ENCODE results near the gene MUC6. TPM values are rescaled to one million over a fixed set of nuclear protein-coding genes. Genes with fewer than 3 reads are reported as not detected.

The MUC6 gene
- polyA plus RNA-seq, 3 donors from 2014 or later = not detected

GRCh38 chr11:1031121-1031899 lies 5.2 kb downstream of the MUC6 start:
- Mint-ChIP-seq H3K4me3 (no peak overlapping the region), H3K27ac (no peak overlapping the region), H3K9me3 (no peaks in the 10 kb centered on the region), H3K27me3 (ENCODE audit: low read depth in 3 of 3) (peaks cover 3 to 9% (median 8%) of the 10 kb centered on the region in 3 donors), H3K36me3 (no peaks in the 10 kb centered on the region), H3K4me1 (no peaks in the 10 kb centered on the region)
- no peak for DNase-seq

- no peaks in the 10 kb centered on the region for H3K36me3 Mint-ChIP-seq
- H3K9me3 Mint-ChIP-seq = no peaks in the 10 kb centered on the region
- no peak for DNase-seq
- peaks cover 3 to 9% (median 8%) of the 10 kb centered on the region in 3 donors for H3K27me3 Mint-ChIP-seq (ENCODE audit: low read depth in 3 of 3)
- no peak overlapping the region for H3K27ac Mint-ChIP-seq
- no peaks in the 10 kb centered on the region for H3K4me1 Mint-ChIP-seq
- H3K4me3 Mint-ChIP-seq = no peak overlapping the region
Observed at GRCh38 chr11:1030556-1030955, 6.0 kb downstream of the MUC6 start.

- Mint-ChIP-seq H3K9me3 (no peaks in the 10 kb centered on the region), H3K4me1 (no peaks in the 10 kb centered on the region), H3K4me3 (no peak overlapping the region), H3K27me3 (ENCODE audit: low read depth in 3 of 3) (peaks cover 3 to 9% (median 8%) of the 10 kb centered on the region in 3 donors), H3K27ac (no peak overlapping the region), H3K36me3 (no peaks in the 10 kb centered on the region)
- no peak for DNase-seq
Observed at GRCh38 chr11:1030086-1030485, 6.4 kb downstream of the MUC6 start.

DNA sequence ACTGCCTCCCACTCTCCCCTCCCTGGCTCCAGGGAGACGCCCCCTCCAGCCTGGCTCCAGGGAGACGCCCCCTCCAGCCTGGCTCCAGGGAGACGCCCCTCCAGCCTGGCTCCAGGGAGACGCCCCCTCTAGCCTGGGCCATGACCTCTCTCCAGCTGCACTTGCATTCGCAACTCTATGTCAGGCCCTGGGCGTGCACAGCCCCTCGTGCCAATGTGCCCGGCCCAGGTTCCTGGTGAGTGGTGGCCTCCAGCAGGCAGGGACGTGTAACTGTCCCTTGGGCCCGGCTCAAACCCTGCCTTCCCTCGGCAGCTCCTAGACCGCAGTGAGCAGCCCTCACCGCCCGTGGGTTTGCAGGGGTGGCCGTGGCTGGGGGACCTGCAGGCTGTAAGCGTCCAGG lies 6.9 kb downstream of the MUC6 start:
- H3K36me3 Mint-ChIP-seq = no peaks in the 10 kb centered on the region
- H3K27me3 Mint-ChIP-seq (ENCODE audit: low read depth in 3 of 3) = peaks cover 3 to 9% (median 8%) of the 10 kb centered on the region in 3 donors
- H3K9me3 Mint-ChIP-seq = no peaks in the 10 kb centered on the region
- H3K27ac Mint-ChIP-seq = no peak overlapping the region
- H3K4me3 Mint-ChIP-seq = no peak overlapping the region
- no peak for DNase-seq
- H3K4me1 Mint-ChIP-seq = no peaks in the 10 kb centered on the region

DNA sequence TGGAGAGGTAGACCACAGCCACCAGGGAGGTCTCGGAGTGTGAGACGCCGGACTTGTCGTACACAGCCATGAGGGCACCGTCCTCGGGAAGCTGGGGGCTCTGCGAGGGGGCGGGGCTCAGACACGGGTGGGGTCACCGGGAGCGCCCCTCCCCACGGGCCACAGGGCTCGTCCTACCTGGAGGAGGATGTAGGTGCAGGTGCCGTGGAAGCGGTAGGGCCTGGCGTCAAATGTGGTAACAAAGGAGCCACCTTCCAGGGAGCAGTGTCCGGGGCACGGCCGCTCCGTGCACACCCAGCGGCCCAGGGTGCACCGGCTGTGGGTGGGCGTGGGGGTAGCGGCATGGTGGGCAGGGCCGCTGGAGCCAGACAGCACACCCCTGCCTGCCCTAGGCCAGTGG lies 7.5 kb downstream of the MUC6 start:
- no peaks in the 10 kb centered on the region for H3K4me1 Mint-ChIP-seq
- no peak for DNase-seq

GRCh38 chr11:1028616-1029015 lies 7.9 kb downstream of the MUC6 start:
- H3K27me3 Mint-ChIP-seq (ENCODE audit: low read depth in 3 of 3) = peaks cover 3 to 8% (median 8%) of the 10 kb centered on the region in 3 donors
- H3K4me1 Mint-ChIP-seq = no peaks in the 10 kb centered on the region
- DNase-seq = no peak
- H3K36me3 Mint-ChIP-seq = no peaks in the 10 kb centered on the region
- no peak overlapping the region for H3K4me3 Mint-ChIP-seq
- no peaks in the 10 kb centered on the region for H3K9me3 Mint-ChIP-seq
- no peak overlapping the region for H3K27ac Mint-ChIP-seq

More for the DNA sequence above, 7.5 kb downstream of the MUC6 start:
- Mint-ChIP-seq H3K36me3 (no peaks in the 10 kb centered on the region), H3K27me3 (ENCODE audit: low read depth in 3 of 3) (peaks cover 3 to 9% (median 8%) of the 10 kb centered on the region in 3 donors), H3K27ac (no peak overlapping the region), H3K4me3 (no peak overlapping the region), H3K9me3 (no peaks in the 10 kb centered on the region)

GRCh38 chr11:1028291-1028540 lies 8.3 kb downstream of the MUC6 start:
- Mint-ChIP-seq H3K36me3 (peaks cover 0 to under 1% (median under 1%) of the 10 kb centered on the region in 3 donors), H3K4me1 (no peaks in the 10 kb centered on the region), H3K9me3 (no peaks in the 10 kb centered on the region), H3K27ac (no peak overlapping the region), H3K27me3 (ENCODE audit: low read depth in 3 of 3) (peaks cover 3 to 8% (median 8%) of the 10 kb centered on the region in 3 donors), H3K4me3 (no peak overlapping the region)
- no peak for DNase-seq

GRCh38 chr11:1027483-1028290 lies 8.8 kb downstream of the MUC6 start:
- peaks cover 3 to 8% (median 7%) of the 10 kb centered on the region in 3 donors for H3K27me3 Mint-ChIP-seq (ENCODE audit: low read depth in 3 of 3)
- peaks cover 0 to 5% of the 10 kb centered on the region in 2 donors for H3K4me1 Mint-ChIP-seq
- H3K4me3 Mint-ChIP-seq = no peak overlapping the region
- no peak overlapping the region for H3K27ac Mint-ChIP-seq
- peaks cover 0 to 6% (median 3%) of the 10 kb centered on the region in 3 donors for H3K36me3 Mint-ChIP-seq
- DNase-seq = no peak
- H3K9me3 Mint-ChIP-seq = no peaks in the 10 kb centered on the region

GRCh38 chr11:1026641-1027482 lies 9.7 kb downstream of the MUC6 start:
- no peak overlapping the region for H3K27ac Mint-ChIP-seq
- no peaks in the 10 kb centered on the region for H3K9me3 Mint-ChIP-seq

GRCh38 chr11:1026163-1026450 lies 10.4 kb downstream of the MUC6 start:
- no peak for DNase-seq
- peaks cover 0 to 6% of the 10 kb centered on the region in 2 donors for H3K4me1 Mint-ChIP-seq
- H3K27ac Mint-ChIP-seq = no peak overlapping the region
- no peaks in the 10 kb centered on the region for H3K9me3 Mint-ChIP-seq
- peaks cover 0 to 4% (median 2%) of the 10 kb centered on the region in 3 donors for H3K27me3 Mint-ChIP-seq (ENCODE audit: low read depth in 3 of 3)
- peaks cover 0 to 7% (median 3%) of the 10 kb centered on the region in 3 donors for H3K36me3 Mint-ChIP-seq
- H3K4me3 Mint-ChIP-seq = no peak overlapping the region

More at GRCh38 chr11:1026641-1027482, 9.7 kb downstream of the MUC6 start:
- no peak overlapping the region for H3K4me3 Mint-ChIP-seq
- H3K27me3 Mint-ChIP-seq (ENCODE audit: low read depth in 3 of 3) = peaks cover 0 to 5% (median 4%) of the 10 kb centered on the region in 3 donors
- no peak for DNase-seq
- peaks cover 0 to 7% (median 3%) of the 10 kb centered on the region in 3 donors for H3K36me3 Mint-ChIP-seq
- H3K4me1 Mint-ChIP-seq = peaks cover 0 to 6% of the 10 kb centered on the region in 2 donors

DNA sequence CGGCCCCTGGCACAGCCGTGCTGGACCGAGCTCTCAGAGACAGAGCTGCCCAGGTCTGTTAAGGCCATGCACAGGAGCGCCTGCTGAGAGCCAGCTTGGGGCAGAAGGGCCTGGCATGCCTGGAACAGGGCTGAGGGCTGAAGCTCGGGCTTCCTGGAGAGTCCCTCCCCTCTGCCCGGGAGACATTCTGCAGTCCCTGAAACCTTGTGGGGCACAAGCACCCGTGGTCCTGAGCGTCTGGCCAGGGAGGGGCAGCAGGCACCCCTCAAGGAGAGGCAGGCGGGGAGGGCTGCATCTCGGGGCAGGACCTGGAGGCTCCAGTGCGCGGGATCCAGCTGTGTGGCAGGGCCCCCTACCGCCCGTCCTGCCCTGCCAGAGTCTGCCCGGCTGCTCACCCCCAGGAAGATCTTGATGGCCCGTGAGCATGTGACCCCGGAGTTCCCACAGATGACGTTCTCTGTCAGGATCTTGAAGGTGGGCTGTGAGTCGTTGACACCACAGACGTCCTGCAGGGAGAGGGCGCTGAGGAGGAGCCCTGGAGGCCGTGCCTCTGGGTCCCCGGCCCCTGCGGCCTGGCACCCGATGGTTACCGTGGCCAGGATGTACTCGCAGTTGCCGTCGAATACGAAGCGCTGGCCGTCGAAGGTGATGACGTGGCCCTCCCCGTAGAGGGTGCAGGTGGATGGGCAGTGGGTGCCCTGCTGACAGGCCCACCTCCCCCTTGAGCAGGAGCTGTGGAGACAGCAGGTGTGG lies 10.9 kb downstream of the MUC6 start:
- Mint-ChIP-seq H3K9me3 (no peaks in the 10 kb centered on the region), H3K27me3 (ENCODE audit: low read depth in 3 of 3) (peaks cover 0 to 4% (median 2%) of the 10 kb centered on the region in 3 donors), H3K36me3 (peaks cover 0 to 7% (median 3%) of the 10 kb centered on the region in 3 donors), H3K27ac (no peak overlapping the region), H3K4me3 (no peak overlapping the region), H3K4me1 (peaks cover 0 to 6% of the 10 kb centered on the region in 2 donors)
- DNase-seq = no peak

DNA sequence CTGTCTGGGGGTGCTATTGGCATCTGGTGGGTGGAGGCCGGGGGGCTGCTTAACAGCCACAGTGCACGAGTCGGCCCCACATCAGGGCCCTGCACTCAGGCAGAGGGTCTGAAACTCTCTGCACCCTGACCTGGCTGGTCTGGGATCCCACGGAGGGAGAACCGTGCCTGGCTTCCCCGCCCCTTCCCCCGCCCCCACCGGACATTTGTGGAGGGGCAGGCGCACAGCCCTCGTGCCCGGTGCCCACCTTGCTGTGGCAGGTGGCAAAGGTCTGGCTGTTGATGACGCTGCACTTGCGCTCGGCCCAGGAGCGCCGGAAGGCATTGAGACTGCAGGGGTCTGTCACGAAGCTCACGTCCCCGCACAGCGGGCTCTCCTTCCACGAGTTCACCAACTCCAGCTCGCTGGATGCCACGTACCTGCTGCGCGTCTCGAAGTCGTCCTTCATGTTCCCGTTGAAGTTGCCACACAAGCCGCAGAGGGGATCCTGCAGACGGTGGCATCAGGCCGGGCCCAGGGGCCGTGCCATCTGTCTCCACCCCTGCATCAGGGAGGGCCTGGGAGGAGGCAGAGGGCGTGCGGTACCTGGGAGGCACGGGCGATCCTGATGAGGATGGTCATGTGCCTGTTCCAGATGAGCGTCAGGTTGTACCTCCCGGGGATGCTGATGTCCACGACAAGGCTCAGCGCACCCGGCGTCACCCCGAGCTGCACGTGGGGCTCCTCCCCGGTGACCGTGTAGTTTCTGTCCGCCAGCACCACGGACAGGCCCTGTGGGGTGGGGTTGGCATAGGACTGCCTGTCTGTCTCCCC lies 11.7 kb downstream of the MUC6 start:
- H3K4me1 Mint-ChIP-seq = peaks cover 0 to 6% of the 10 kb centered on the region in 2 donors
- peaks cover 0 to 7% (median 3%) of the 10 kb centered on the region in 3 donors for H3K36me3 Mint-ChIP-seq
- peaks cover 0 to 4% (median 2%) of the 10 kb centered on the region in 3 donors for H3K27me3 Mint-ChIP-seq (ENCODE audit: low read depth in 3 of 3)
- H3K27ac Mint-ChIP-seq = no peak overlapping the region
- H3K9me3 Mint-ChIP-seq = no peaks in the 10 kb centered on the region
- no peak for DNase-seq
- H3K4me3 Mint-ChIP-seq = no peak overlapping the region
